Trophoblast cell (in vitro differentiated cells and primary cell): Measurements from ENCODE around the gene ADCK2.

Experiments used
- DNase-seq, 2 donors: peaks; one replicate each; pipeline ENCODE4 v3.0.0-alpha.2; 2016
- H2AFZ ChIP-seq: 2 replicates; pipeline ENCODE4 v1.6.1; 2013; ENCODE audit warnings: low read length, moderate library complexity, mild to moderate bottlenecking; ENCODE audit not compliant: insufficient read depth, poor library complexity
- H2AK5ac ChIP-seq: 2 replicates; pipeline ENCODE4 v1.6.1; 2013; ENCODE audit warnings: mild to moderate bottlenecking, low read length
- H2BK120ac ChIP-seq: 2 replicates; pipeline ENCODE4 v1.6.1; 2013; ENCODE audit warnings: low read length, mild to moderate bottlenecking, moderate library complexity; ENCODE audit not compliant: insufficient read depth, poor library complexity
- H2BK12ac ChIP-seq: 2 replicates; pipeline ENCODE4 v1.6.1; 2013; ENCODE audit warnings: mild to moderate bottlenecking, low read length, moderate library complexity
- H2BK5ac ChIP-seq: 2 replicates; pipeline ENCODE4 v1.6.1; 2013; ENCODE audit warnings: low read length, low read depth, moderate library complexity, mild to moderate bottlenecking; ENCODE audit not compliant: poor library complexity
- H3K14ac ChIP-seq: 2 replicates; pipeline ENCODE4 v1.6.1; 2013; ENCODE audit warnings: mild to moderate bottlenecking, low read length
- H3K18ac ChIP-seq: 2 replicates; pipeline ENCODE4 v1.6.1; 2013; ENCODE audit warnings: mild to moderate bottlenecking, low read length
- H3K23ac ChIP-seq: 2 replicates; pipeline ENCODE4 v1.6.1; 2013; ENCODE audit warnings: low read length
- H3K27ac ChIP-seq: 2 replicates; pipeline ENCODE4 v1.5.1; 2013; ENCODE audit warnings: low read depth, mild to moderate bottlenecking, inconsistent platforms, low read length, moderate library complexity
- H3K27me3 ChIP-seq: 2 replicates; pipeline ENCODE4 v1.6.1; 2013; ENCODE audit warnings: inconsistent platforms, mild to moderate bottlenecking, low read length, moderate library complexity; ENCODE audit not compliant: insufficient read depth
- H3K36me3 ChIP-seq, 2 experiments: 1 replicate in 1 of 2; 2 replicates in 1 of 2; pipeline ENCODE4 v1.6.1; 2013; ENCODE audit warnings: low read length in 2 of 2, mild to moderate bottlenecking in 2 of 2, moderate library complexity in 1 of 2; ENCODE audit not compliant: insufficient read depth in 2 of 2, control insufficient read depth in 1 of 2
- H3K4ac ChIP-seq: 2 replicates; pipeline ENCODE4 v1.6.1; 2013; ENCODE audit warnings: low read depth, mild to moderate bottlenecking, low read length, moderate library complexity
- H3K4me1 ChIP-seq, 2 experiments: 1 replicate in 1 of 2; 2 replicates in 1 of 2; pipeline ENCODE4 v1.6.1; 2013; ENCODE audit warnings: low read length in 2 of 2, mild to moderate bottlenecking in 2 of 2, moderate library complexity in 1 of 2; ENCODE audit not compliant: insufficient read depth in 2 of 2, control insufficient read depth in 1 of 2
- H3K4me2 ChIP-seq: 2 replicates; pipeline ENCODE4 v1.6.1; 2013; ENCODE audit warnings: inconsistent platforms, mild to moderate bottlenecking, low read length, moderate library complexity
- H3K4me3 ChIP-seq: 2 replicates; pipeline ENCODE4 v1.5.1; 2013; ENCODE audit warnings: mild to moderate bottlenecking, low read depth, low read length, inconsistent platforms
- H3K79me1 ChIP-seq: one replicate; pipeline ENCODE4 v1.6.1; 2013; ENCODE audit warnings: low read length
- H3K79me2 ChIP-seq: 2 replicates; pipeline ENCODE4 v1.6.1; 2013; ENCODE audit warnings: low read length, mild to moderate bottlenecking; ENCODE audit not compliant: control insufficient read depth, insufficient read depth, poor library complexity
- H3K9ac ChIP-seq: 2 replicates; pipeline ENCODE4 v1.6.1; 2013; ENCODE audit warnings: mild to moderate bottlenecking, low read length
- H3K9me3 ChIP-seq: 2 replicates; pipeline ENCODE4 v1.6.1; 2013; ENCODE audit warnings: low read depth, mild to moderate bottlenecking, control low read depth, inconsistent platforms, low read length; ENCODE audit not compliant: insufficient read depth
- H4K12ac ChIP-seq: 2 replicates; pipeline ENCODE4 v1.6.1; 2013; ENCODE audit warnings: low read depth, mild to moderate bottlenecking, low read length, moderate library complexity
- H4K8ac ChIP-seq: 2 replicates; pipeline ENCODE4 v1.6.1; 2013; ENCODE audit warnings: low read depth, mild to moderate bottlenecking, low read length, moderate library complexity
- H4K91ac ChIP-seq: one replicate; pipeline ENCODE4 v1.6.1; 2013; ENCODE audit warnings: low read depth, mild to moderate bottlenecking, low read length, moderate library complexity
- WGBS: extraction: QIAGEN DNeasy Blood & Tissue Kit; methylation state at CpG from one replicate; pipeline ENCODE4 v1.1.7; 2013; ENCODE audit warnings: missing lambda C conversion rate; ENCODE audit not compliant: insufficient read length, insufficient coverage; ENCODE audit errors: extremely low coverage; 5-methylcytosine and 5-hydroxymethylcytosine counted together

The ADCK2 gene

DNA sequence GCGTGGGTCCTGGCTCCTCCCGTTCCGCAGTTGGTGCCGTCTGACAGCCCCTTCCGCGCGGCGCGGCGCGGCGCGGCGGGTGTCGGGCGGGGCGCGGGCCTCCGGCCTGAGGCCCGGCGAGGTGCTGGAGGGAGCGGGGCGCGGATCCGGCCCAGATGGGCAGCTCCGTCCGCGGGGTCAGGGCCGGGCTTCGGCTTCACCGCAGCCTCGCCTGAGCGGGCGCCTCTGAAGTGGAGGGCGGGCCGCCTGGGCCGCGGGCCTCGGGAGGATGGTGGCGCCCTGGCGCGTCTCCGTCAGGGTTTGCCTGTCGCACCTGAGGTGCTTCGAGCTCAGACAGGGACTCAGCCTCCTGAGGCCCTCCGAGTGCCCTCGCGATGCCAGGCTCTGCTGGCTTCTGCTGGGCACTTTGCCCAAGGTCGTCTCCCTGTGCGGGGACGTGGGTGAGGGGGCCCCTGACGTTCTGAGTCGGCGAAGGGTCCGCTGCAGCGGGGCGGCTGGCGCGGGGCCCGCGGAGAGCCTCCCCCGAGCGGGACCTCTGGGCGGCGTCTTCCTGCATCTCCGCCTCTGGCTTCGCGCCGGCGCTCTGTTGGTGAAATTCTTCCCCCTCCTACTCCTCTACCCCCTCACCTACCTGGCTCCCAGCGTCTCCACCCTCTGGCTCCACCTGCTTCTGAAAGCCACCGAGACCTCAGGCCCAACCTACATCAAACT, 473 bp downstream of the ADCK2 start:
- WGBS, result no CpG with 5 or more reads among the region's 72 CpGs
- H3K27ac ChIP-seq, result peak overlapping the region; percentile 59
- H2BK12ac ChIP-seq, result no peak overlapping the region
- H3K4me2 ChIP-seq, result peak overlapping the region; percentile 97
- H4K12ac ChIP-seq, result peak overlapping the region; percentile 70
- peak overlapping the region; percentile 85 for H3K18ac ChIP-seq
- H3K79me1 ChIP-seq, result peaks cover 6% of the 10 kb centered on the region
- peak; percentile 59 to 69 for DNase-seq
- H3K27me3 ChIP-seq, result no peaks in the 10 kb centered on the region
- H3K4me3 ChIP-seq, result peak overlapping the region; percentile 79
- no peaks in the 10 kb centered on the region for H3K36me3 ChIP-seq
- H3K4me1 ChIP-seq, result peaks cover 2 to 5% of the 10 kb centered on the region in 2 experiments
- H3K4ac ChIP-seq, result peak overlapping the region; percentile 59
- H2BK120ac ChIP-seq, result peak overlapping the region; percentile 77
- H2BK5ac ChIP-seq, result peak overlapping the region; percentile 24
- peak overlapping the region; percentile 22 for H3K14ac ChIP-seq
- peak overlapping the region; percentile 74 for H3K9ac ChIP-seq
- peak overlapping the region; percentile 56 for H4K8ac ChIP-seq
- H4K91ac ChIP-seq, result peak overlapping the region; percentile 79
- H2AFZ ChIP-seq, result peak overlapping the region; percentile 83
- H3K79me2 ChIP-seq, result peaks cover 4% of the 10 kb centered on the region
- no peaks in the 10 kb centered on the region for H3K9me3 ChIP-seq
- H2AK5ac ChIP-seq, result no peak overlapping the region
- no peak overlapping the region for H3K23ac ChIP-seq

DNA sequence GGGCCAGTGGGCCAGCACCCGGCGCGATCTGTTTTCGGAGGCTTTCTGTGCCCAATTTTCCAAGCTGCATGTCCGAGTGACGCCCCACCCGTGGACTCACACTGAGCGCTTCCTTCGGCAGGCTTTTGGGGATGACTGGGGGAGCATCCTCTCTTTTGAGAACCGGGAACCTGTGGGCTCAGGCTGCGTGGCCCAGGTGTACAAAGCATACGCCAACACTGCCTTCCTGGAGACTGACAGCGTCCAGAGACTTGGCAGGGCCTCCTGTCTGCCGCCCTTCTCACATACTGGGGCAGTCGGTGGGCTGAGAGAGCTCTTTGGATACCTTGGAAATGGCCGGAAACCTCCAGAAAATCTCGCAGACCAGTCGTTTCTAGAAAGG, 1.0 kb downstream of the ADCK2 start:
- Histone ChIP-seq H3K9me3 (no peaks in the 10 kb centered on the region), H4K12ac (no peak overlapping the region), H4K8ac (no peak overlapping the region)

DNA sequence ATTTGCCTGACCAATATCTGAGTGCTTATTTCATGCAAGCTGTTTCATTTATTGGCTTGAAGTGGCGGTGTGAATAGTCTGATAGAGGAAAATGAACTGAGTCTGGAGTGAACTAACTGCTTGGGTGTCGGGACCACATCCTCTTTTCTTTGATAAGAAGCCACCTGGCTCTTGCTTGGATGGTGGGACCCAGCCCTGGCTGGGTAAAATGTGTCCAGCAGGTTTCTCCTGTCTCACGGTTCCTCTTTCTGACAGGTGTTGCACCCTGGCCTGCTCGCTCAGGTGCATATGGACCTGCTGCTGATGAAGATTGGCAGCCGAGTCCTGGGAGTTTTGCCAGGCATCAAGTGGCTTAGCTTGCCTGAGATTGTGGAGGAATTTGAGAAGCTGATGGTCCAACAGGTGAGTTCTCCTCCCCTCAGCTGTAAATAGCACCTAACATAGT, 1.6 kb downstream of the ADCK2 start:
- Histone ChIP-seq H2AFZ (no peak overlapping the region), H3K27me3 (no peaks in the 10 kb centered on the region), H4K8ac (no peak overlapping the region), H3K4me1 (peaks cover 2 to 5% of the 10 kb centered on the region in 2 experiments), H3K4me3 (no peak overlapping the region), H4K91ac (no peak overlapping the region), H2AK5ac (no peak overlapping the region), H3K23ac (no peak overlapping the region), H2BK5ac (no peak overlapping the region), H3K18ac (no peak overlapping the region), H4K12ac (no peak overlapping the region), H3K9ac (no peak overlapping the region), H3K27ac (no peak overlapping the region), H3K9me3 (no peaks in the 10 kb centered on the region), H3K36me3 (peaks cover 4 to 5% of the 10 kb centered on the region in 2 experiments), H3K79me2 (peaks cover 4% of the 10 kb centered on the region), H3K14ac (no peak overlapping the region), H2BK120ac (no peak overlapping the region), H2BK12ac (no peak overlapping the region), H3K79me1 (peaks cover 6% of the 10 kb centered on the region), H3K4ac (no peak overlapping the region), H3K4me2 (no peak overlapping the region)
- no CpG with 5 or more reads among the region's 5 CpGs for WGBS
- DNase-seq, result peak in 1 of 2 donors; percentile 25

More for the DNA sequence above, 1.0 kb downstream of the ADCK2 start:
- Histone ChIP-seq H3K4ac (no peak overlapping the region), H2BK12ac (no peak overlapping the region), H3K4me2 (peak overlapping the region; percentile 97), H4K91ac (peak overlapping the region; percentile 58), H3K79me1 (peaks cover 6% of the 10 kb centered on the region), H2BK5ac (no peak overlapping the region), H3K27me3 (no peaks in the 10 kb centered on the region), H2BK120ac (no peak overlapping the region), H2AK5ac (no peak overlapping the region), H3K4me1 (peaks cover 2 to 5% of the 10 kb centered on the region in 2 experiments), H3K79me2 (peaks cover 4% of the 10 kb centered on the region), H2AFZ (no peak overlapping the region), H3K36me3 (no peaks in the 10 kb centered on the region), H3K4me3 (peak overlapping the region; percentile 79), H3K18ac (peak overlapping the region; percentile 25), H3K27ac (no peak overlapping the region), H3K9ac (no peak overlapping the region), H3K14ac (peak overlapping the region; percentile 38), H3K23ac (no peak overlapping the region)
- DNase-seq, result no peak
- no CpG with 5 or more reads among the region's 18 CpGs for WGBS

DNA sequence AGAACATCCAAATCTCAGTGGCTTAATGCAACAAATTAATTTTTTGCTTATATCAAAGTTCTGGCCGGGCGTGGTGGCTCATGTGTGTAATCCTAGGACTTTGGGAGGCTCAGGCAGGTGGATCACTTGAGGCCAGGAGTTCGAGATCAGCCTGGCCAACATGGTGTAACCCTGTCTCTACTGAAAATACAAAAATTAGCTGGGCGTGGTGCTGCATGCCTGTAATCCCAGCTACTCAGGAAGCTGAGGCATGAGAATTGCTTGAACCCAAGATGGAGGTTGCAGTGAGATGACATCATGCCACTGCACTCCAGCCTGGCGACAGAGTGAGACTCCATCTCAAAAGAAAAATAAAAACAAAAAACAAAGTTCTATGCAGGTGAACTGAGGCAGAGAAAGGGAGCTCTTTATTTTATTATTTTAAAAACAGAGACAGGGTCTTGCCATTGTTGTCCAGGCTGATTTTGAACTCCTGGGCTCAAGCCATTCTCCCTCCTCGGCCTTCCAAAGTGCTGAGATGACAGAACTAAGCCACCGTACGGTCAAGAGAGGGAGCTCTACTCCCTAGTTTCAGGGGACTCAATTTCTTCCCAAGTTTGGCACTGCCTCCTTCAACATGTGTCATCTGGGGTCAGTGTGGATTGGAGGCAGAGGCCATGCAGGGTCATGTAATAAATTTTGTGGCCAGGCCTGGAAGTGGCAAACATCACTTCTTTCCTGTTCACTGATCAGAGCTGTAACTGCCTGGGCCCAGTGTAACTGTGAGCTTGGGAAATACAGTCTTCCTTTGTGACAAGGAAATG, 2.4 kb downstream of the ADCK2 start:
- Histone ChIP-seq H3K4me3 (no peak overlapping the region), H3K79me2 (peaks cover 4% of the 10 kb centered on the region), H3K23ac (no peak overlapping the region), H3K9ac (no peak overlapping the region), H2BK5ac (no peak overlapping the region), H3K4me2 (no peak overlapping the region), H2BK12ac (no peak overlapping the region), H3K9me3 (no peaks in the 10 kb centered on the region), H3K27me3 (no peaks in the 10 kb centered on the region), H3K14ac (no peak overlapping the region), H2AK5ac (no peak overlapping the region), H4K8ac (no peak overlapping the region), H3K36me3 (peaks cover 4 to 7% of the 10 kb centered on the region in 2 experiments), H2BK120ac (no peak overlapping the region), H4K91ac (no peak overlapping the region), H4K12ac (no peak overlapping the region), H3K4ac (no peak overlapping the region), H3K18ac (no peak overlapping the region), H3K4me1 (peaks cover 2 to 5% of the 10 kb centered on the region in 2 experiments), H3K79me1 (peaks cover 6% of the 10 kb centered on the region), H2AFZ (no peak overlapping the region), H3K27ac (no peak overlapping the region)
- DNase-seq, result peak in 1 of 2 donors; percentile 34
- WGBS, result no CpG with 5 or more reads among the region's 8 CpGs
